Brain pericyte (primary cell): ENCODE results near the gene BSN.

Experiments
- DNase-seq: peaks from one replicate; pipeline ENCODE4 v3.0.0-alpha.2; 2012; ENCODE audit warnings: low read depth, low spot score

The BSN gene, protein sequence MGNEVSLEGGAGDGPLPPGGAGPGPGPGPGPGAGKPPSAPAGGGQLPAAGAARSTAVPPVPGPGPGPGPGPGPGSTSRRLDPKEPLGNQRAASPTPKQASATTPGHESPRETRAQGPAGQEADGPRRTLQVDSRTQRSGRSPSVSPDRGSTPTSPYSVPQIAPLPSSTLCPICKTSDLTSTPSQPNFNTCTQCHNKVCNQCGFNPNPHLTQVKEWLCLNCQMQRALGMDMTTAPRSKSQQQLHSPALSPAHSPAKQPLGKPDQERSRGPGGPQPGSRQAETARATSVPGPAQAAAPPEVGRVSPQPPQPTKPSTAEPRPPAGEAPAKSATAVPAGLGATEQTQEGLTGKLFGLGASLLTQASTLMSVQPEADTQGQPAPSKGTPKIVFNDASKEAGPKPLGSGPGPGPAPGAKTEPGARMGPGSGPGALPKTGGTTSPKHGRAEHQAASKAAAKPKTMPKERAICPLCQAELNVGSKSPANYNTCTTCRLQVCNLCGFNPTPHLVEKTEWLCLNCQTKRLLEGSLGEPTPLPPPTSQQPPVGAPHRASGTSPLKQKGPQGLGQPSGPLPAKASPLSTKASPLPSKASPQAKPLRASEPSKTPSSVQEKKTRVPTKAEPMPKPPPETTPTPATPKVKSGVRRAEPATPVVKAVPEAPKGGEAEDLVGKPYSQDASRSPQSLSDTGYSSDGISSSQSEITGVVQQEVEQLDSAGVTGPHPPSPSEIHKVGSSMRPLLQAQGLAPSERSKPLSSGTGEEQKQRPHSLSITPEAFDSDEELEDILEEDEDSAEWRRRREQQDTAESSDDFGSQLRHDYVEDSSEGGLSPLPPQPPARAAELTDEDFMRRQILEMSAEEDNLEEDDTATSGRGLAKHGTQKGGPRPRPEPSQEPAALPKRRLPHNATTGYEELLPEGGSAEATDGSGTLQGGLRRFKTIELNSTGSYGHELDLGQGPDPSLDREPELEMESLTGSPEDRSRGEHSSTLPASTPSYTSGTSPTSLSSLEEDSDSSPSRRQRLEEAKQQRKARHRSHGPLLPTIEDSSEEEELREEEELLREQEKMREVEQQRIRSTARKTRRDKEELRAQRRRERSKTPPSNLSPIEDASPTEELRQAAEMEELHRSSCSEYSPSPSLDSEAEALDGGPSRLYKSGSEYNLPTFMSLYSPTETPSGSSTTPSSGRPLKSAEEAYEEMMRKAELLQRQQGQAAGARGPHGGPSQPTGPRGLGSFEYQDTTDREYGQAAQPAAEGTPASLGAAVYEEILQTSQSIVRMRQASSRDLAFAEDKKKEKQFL (N-terminal part only)

DNA sequence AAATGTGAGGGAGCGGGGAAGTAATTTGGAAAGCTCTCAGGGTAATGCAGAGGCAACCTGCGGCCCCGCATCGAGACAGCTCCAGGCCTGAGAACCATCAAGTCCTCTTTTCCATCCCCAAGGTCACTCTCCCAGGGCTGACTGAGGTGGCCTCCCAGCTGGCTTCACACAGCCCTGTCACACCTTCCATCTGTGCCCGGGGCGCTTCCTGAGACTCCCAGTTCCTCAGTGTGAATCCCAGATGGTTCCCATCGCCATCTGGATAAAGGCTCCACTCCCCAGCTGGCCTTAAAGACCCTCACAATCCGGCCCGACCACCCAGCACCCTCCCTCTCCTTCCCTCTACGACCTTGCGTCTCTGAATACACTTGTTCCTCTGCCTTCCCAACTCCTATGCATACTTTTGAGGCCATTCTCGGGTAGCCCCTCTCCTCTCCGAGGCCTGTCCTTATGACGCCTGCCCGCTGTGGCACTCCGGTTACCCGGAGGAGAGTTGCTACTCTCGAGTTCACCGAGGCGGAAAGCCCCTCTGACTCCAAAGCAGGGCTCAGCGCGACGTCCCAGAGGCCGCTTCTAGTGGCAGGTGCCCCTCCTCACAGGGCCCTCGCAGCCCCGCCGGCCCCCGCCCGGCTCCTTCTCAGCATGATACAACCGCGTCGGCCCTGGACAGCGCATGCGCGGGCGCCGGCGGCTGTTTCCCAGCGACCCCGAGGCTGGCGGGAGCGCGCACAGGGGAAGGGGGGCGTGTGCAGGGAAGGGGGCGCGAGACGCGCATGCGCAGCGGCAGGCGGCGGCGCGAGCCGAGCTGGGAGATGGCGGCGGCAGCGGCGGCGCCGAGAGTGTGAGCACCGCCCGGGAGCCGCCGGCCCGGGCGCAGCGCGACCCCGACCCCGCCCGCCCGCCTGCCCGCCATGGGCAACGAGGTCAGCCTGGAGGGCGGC, at the start of gene BSN:
Gene BSN, plus strand, starts transcription at position 786 of the 941 bp plus-strand sequence. Its CDS starts 126 bp downstream, at position 912.
- peak; percentile 41 for DNase-seq

DNA sequence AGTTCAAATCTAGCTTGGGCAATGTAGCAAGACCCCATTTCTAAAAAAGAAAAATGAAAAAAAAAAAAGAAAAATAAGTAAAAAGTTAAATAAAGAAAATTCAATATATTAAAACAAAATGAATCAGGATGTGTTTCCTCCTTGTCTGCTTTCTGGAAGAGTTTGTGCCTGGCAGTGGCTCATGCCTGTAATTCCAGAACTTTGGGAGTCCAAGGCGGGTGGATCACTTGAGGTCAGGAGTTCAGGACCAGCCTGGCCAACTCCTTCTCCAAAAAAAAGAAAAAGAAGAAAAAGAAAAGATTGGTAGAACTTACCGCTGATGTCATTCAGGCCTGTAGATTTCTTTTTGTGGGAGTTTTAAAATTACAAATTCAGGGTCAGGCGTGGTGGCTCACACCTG, 47.4 kb upstream of the BSN start:
- no peak for DNase-seq

DNA sequence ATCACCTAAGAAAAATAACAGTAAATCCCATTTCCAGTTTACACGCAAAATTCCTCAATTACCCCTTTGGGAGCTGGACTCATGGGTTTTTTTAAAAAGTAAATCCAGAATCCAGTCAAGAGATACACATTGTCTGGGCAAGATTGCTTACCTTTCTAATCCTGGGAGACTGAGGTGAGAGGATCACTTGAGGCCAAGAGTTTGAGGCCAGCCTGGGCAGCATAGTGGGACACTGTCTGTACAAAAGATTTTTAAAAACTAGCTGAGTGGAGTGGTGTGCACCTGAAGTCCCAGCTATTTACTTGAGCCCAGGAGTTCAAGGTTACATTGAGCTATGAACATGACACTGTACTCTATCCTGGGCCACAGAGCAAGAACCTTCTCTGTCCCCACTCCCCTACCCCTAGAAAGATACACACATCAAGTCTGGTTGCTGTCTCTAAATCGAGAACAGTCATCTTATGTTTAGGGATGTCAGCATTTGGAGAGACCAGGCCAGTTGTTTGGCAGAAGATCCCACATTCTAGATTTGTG, 45.2 kb upstream of the BSN start:
- DNase-seq = no peak

DNA sequence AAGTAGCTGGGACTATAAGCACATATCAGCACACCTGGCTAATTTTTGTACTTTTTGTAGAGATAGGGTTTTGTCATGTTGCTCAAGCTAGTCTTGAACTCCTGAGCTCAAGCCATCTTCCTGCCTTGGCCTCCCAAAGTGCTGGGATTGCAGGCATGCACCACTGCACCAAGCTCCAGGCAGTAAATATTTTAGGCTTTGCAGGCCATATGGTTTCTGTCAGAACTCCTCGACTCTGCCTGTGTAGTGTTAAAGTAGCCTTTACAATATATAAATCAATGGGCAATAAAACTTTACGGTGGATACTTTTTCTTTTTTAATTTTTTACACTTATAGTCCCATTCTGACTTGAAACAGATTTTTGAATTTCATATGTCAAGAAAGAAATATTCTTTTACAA, 42.6 kb upstream of the BSN start:
- no peak for DNase-seq

DNA sequence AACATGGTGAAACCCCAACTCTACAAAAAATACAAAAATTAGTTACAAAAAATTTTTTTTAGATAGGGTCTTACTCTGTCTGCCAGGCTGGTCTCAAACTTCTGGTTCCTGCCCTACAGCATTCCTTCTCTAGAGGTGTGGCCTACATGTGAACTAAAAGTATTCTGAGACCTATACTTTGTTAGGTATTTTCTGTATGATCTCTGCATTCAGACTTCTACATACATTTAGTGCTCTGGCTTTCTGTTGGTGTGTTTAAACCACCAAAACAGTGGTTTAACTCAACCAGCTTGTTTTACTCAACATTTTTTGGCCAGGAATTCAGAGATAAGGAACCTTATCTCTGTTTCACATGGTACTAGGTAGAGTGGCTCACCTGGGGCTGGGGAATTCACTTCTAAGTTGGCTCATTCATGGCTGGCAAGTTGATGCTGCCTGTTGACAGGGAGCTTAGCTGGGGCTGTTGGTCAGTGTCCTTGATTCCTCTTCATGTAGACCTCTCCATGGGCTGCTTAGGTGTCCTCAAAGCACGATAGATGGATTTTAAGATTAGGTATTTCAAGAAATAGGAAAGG, 41.4 kb upstream of the BSN start:
- DNase-seq = no peak

DNA sequence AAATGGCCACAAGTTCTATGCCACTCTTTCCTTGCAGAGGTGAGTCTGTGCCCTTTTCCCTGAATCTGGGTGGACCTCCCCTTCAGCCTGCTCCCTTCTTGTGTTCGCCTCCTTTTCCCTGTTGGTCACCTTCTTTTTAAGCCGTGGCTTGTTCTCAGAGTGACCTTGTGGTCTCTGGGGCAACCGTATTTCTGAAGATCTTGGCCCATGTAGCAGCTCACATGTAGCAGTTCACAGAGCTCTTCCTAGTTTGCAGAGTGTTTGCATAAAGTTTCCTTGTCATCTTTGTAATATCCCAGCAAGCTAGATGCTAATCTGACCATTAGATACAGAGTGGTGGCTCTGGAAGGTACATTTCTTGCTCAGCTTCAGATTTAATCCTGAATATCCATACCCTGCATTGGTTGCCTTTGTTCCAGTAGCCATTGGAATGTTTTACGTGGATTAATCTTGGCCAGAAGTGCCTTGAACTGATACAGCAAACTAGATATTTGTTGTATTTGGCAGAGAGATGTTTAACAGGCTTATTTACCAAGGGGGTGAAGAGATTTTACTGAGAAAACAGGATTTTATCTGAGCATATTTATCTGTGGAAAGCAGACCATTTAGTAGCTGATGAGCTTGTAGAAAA, 40.7 kb upstream of the BSN start:
- DNase-seq = no peak

DNA sequence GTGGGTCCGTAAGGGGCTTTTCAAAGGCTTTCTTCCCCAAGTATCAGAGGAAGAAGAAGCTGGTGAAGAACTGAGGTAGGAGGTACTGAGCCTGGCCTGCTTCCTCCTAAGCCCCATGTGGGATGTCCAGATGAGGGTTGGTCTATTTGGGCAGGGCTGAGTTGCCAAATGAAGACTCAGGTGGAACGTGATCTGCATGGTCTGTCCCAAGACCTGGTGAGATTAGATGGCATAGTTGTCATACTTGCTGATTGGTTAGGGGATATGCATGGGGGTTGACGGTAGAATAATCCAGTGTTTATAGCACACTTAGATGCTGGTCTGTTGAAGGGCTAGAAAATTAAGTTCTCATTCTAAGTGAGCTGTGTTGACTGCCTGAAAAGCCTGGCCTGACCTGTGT, 36.3 kb upstream of the BSN start:
- no peak for DNase-seq

DNA sequence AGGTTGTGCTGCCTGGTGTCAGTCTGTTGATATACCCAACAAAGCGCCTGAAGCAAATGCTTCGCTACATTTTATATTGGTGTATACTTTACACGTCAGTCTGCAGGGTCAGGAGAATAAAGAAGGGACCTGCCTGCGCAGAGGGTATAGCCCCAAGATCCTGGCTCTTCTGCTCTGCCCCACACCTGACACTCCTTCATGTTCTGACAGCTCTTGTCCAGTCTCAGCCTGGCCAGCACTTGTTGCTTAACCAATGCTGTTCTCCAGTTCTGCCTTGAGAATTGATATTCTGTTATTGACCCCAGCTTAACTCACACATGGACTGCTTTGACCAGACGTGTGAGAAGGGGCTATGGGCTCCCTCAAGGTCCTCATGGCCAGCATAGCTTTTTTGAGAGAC, 35.8 kb upstream of the BSN start:
- DNase-seq = no peak

DNA sequence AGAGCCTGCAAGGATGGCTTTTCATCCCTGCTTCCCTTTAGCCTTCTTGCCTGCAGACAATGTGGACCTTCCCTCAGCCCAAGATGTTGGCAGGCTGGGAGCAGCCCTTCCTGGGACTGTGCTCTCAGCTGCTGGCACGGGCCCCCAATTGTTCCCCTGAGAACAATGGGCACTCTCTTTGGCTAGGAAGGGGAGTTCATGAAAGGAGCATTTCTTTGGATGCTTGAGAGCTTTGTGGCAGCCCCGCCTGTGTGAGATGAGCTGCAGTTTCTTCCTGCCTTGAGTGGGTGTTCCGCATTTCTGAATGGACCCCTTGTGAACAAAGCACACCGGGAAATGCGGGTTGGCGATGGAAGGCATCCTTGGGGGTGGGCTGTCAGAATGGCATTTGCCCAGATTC, 35.0 kb upstream of the BSN start:
- DNase-seq = no peak

DNA sequence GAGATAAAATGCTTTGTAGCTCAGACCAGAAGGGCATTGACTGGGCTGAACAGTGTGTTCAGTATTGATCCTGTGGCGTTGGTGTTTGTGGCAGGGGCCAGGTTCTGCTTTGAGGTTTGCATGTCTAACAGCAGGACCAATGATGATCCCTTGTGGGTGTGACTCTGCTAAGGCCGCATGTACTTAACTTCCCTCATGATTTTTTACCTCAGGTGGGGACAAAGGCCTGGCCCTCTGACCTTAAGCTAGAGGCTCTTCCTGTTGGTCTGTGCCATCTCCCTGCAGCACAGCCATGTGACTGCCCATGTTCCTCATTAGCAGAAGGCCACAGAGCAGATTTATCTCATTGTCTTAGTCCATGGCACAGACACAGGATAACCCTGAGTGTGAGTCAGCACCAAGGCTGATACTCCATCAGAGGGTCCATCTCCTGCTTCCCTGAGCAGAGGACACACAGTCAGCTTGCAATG, 34.3 kb upstream of the BSN start:
- no peak for DNase-seq

DNA sequence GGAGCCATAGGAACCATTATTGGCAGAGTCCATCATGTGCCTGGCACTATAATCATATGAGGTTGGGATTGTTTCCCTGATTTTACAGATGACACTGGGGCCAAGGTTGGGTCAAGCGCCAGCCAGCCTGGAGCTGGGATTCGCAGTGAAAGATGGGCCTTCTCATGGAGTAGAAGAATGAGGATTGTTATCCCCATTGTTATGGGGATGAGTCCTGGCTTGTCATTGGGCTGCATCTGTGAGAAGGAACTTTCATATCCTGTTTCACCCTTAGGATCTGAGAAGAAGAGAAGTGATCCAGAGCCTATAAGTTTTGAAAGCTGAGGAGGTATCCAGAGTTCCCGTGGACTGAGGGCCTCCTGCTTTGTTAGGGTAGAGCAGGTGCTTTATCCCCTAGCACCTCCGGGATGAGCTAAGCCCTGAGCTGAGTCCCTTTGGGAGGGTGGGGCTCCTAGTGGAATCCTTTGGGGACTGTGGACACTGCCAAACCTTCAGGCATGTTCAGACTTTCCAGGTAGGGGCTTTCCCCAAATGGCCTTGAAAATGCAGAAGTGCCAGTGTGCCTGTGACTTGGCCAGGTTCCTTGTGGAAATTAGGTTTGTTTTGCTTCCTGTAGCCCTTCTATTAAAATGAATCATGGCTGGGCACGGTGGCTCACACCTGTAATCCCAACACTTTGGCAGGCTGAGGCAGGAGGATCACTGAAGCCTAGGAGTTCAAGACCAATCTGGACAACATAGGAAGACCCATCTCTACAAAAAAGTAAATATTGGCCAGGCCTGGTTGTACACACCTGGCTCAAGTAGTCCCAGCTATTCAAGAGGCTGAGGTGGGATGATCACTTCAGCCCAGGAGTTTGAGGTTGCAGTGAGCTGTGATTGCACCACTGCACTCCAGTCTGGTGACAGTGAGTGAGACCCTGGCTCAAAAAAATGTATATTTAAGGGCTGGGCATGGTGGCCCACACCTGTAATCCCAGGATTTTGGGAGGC, 30.2 kb upstream of the BSN start:
- no peak for DNase-seq

DNA sequence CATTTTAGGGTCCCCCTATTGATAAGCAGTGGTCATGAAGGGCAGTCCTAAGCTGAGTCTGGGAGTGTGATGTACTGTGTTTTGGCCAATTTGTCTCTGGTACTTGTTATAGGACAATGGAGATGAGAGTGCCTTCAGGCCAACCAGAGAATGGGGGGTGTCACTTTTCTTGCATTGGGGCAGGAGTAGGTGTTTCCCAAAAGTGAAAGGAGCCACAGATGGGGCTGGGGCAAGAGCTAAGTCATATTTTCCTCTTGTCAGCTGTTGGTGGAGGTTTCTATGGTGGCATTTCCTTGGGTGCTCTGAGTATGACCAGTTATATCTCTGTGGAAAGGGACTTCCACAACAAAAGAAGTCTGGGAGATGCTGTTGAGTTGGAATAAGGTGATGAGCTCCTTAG, 24.7 kb upstream of the BSN start:
- no peak for DNase-seq

DNA sequence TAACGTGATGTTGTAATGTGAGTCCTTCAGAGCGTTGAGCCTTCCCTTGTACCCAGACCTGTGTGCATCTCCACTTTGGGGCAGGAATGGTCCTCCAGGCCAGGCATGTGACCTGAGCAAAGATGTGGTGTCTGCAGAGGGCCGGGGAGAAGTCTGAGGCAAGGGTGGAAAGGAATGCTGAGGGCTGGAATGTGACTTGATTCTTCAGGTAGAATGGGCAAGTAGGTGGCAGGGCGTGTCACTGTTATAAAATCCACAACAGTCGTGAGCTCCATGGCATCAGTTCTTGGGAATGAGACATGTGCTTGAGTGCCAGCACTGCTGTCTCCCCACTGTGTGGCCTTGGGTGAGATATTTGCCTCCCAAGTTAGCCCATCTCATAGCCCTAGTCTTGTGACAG, 24.0 kb upstream of the BSN start:
- no peak for DNase-seq

DNA sequence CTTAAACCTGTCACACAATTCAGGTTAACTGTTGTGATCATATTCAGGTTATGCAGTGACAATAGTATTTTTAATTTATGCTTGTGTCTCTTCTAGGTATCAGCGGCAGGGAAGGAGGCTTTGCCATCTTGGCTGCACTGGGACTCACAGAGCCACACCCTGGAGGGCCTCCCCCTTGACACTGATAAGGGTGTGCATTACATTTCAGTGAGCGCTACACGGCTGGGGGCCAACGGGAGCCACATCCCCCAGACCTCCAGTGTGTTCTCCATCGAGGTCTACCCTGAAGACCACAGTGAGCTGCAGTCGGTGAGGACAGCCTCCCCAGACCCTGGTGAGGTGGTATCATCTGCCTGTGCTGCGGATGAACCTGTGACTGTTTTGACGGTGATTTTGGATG, 23.6 kb upstream of the BSN start:
- DNase-seq = no peak

DNA sequence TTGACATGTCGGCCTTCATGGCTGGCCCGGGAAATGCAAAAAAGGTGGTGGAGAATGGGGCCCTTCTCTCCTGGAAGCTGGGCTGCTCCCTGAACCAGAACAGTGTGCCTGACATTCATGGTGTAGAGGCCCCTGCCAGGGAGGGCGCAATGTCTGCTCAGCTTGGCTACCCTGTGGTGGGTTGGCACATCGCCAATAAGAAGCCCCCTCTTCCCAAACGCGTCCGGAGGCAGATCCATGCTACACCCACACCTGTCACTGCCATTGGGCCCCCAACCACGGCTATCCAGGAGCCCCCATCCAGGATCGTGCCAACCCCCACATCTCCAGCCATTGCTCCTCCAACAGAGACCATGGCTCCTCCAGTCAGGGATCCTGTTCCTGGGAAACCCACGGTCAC, 23.1 kb upstream of the BSN start:
- no peak for DNase-seq

DNA sequence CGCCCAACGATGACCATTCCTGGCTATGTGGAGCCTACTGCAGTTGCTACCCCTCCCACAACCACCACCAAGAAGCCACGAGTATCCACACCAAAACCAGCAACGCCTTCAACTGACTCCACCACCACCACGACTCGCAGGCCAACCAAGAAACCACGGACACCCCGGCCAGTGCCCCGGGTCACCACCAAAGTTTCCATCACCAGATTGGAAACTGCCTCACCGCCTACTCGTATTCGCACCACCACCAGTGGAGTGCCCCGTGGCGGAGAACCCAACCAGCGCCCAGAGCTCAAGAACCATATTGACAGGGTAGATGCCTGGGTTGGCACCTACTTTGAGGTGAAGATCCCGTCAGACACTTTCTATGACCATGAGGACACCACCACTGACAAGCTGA, 22.6 kb upstream of the BSN start:
- no peak for DNase-seq

DNA sequence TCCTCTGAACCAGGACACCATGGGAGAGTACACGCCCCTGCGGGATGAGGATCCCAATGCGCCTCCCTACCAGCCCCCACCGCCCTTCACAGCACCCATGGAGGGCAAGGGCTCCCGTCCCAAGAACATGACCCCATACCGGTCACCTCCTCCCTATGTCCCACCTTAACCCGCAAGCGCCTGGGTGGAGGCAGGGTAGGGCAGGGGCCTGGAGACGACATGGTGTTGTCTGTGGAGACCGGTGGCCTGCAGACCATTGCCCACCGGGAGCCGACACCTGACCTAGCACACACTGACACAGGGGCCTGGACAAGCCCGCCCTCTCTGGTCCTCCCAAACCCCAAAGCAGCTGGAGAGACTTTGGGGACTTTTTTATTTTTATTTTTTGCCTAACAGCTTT, 21.2 kb upstream of the BSN start:
- no peak for DNase-seq

DNA sequence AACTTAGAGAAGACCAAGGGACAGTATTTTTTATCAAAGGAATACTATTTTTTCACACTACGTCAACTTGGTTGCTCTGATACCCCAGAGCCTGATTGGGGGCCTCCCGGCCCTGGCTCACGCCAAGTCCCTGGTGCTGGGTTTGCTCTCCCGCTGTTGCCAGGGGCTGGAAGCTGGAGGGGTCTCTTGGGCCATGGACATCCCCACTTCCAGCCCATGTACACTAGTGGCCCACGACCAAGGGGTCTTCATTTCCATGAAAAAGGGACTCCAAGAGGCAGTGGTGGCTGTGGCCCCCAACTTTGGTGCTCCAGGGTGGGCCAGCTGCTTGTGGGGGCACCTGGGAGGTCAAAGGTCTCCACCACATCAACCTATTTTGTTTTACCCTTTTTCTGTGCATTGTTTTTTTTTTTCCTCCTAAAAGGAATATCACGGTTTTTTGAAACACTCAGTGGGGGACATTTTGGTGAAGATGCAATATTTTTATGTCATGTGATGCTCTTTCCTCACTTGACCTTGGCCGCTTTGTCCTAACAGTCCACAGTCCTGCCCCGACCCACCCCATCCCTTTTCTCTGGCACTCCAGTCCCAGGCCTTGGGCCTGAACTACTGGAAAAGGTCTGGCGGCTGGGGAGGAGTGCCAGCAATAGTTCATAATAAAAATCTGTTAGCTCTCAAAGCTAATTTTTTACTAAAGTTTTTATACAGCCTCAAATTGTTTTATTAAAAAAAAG, 20.3 kb upstream of the BSN start:
- DNase-seq = no peak
